Hippocampal formation (tissue), 2 donors: ENCODE data around the gene SINHCAF.

Source experiments
- DNase-seq, 2 donors: peaks; one replicate each; lab custom pipeline; 2025; lab: John Stamatoyannopoulos, UW

The SINHCAF gene

GRCh38 chr12:31233061-31233730 lies 92.8 kb downstream of the SINHCAF start:
- DNase-seq, result no peak

DNA sequence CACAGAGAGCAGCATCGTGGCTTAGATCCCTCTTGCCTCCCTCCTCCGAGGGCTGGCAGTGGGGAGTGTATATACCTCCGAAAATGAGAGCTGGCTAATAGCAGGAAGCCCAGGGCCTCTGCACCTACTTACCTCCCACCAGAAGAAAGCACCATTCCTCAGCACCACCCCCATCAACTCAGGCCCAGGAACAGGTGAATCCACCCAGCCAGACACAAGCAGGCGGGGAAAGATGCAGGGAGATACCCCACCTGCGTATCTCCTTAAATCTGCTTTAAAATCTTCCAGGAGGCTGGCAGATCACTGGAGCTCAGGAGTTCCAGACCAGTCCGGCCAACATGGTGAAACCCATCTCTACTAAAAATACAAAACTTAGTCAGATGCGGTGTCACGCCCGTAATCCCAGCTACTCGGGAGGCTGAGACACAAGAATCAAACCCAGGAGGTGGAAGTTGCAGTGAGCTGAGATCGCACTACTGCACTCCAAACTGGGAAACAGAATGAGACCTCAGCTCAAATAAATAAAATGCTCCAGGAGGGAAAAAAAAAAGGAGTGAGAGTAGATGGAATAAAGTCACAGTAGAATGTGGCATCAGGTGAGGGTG lies 93.5 kb downstream of the SINHCAF start:
- DNase-seq, result no peak

GRCh38 chr12:31231611-31232360 lies 94.2 kb downstream of the SINHCAF start:
- DNase-seq, result no peak
